D721Med (cell line): ENCODE measurements around the gene ANXA7.

Experiments used
- DNase-seq: peaks from one replicate; pipeline ENCODE4 v3.0.0; 2011; ENCODE audit warnings: low spot score; ENCODE audit not compliant: insufficient read length
- FAIRE-seq: peaks from 2 replicates; lab custom pipeline; 2011; peaks lifted over from hg19 to GRCh38; lab: Jason Lieb, UNC
- CTCF ChIP-seq: IDR thresholded peaks from 2 replicates; pipeline ENCODE4 v1.5.1; 2012; ENCODE audit warnings: mild to moderate bottlenecking, control low read depth; ENCODE audit not compliant: insufficient read depth; ENCODE audit errors: missing control alignments

Gene ANXA7

GRCh38 chr10:73446926-73447325, 33.1 kb upstream of the ANXA7 start:
- no peak for DNase-seq
- FAIRE-seq = no peak
- TF ChIP-seq CTCF = no peak

GRCh38 chr10:73444457-73444856, 30.6 kb upstream of the ANXA7 start:
- FAIRE-seq (no peak), DNase-seq (no peak)
- TF ChIP-seq CTCF = no peak

GRCh38 chr10:73439605-73440312, 25.9 kb upstream of the ANXA7 start:
- no peak for DNase-seq
- no peak for TF ChIP-seq CTCF

GRCh38 chr10:73439055-73439454, 25.2 kb upstream of the ANXA7 start:
- TF ChIP-seq CTCF = no peak
- no peak for DNase-seq
- no peak for FAIRE-seq

More at GRCh38 chr10:73439605-73440312, 25.9 kb upstream of the ANXA7 start:
- no peak for FAIRE-seq

- no peak for FAIRE-seq
- no peak for TF ChIP-seq CTCF
- no peak for DNase-seq
Measured at GRCh38 chr10:73433538-73433867, 19.6 kb upstream of the ANXA7 start, which contains the start of gene MSS51. MSS51 (minus strand) TSS chr10:73433561; CDS start chr10:73428284, 5,277 bp downstream.

- no peak for DNase-seq
- FAIRE-seq = no peak
- no peak for TF ChIP-seq CTCF
Measured at GRCh38 chr10:73432646-73433537, 19.0 kb upstream of the ANXA7 start.

- no peak for TF ChIP-seq CTCF
- DNase-seq (no peak), FAIRE-seq (no peak)
Measured at GRCh38 chr10:73426318-73426717, 12.5 kb upstream of the ANXA7 start.
